HG03045 (cell line): Measurements from ENCODE around the gene PPP6R1.
A peak's percentile ranks its signal among the peaks of the same experiment; 100 is the strongest.

ENCODE experiments used
- ATAC-seq: cut with Tn5 transposase; IDR thresholded peaks from one replicate; pipeline ENCODE4 v1.9.1; 2021; ENCODE audit warnings: mild to moderate bottlenecking, moderate library complexity; ENCODE audit not compliant: unreplicated experiment

Gene PPP6R1

DNA sequence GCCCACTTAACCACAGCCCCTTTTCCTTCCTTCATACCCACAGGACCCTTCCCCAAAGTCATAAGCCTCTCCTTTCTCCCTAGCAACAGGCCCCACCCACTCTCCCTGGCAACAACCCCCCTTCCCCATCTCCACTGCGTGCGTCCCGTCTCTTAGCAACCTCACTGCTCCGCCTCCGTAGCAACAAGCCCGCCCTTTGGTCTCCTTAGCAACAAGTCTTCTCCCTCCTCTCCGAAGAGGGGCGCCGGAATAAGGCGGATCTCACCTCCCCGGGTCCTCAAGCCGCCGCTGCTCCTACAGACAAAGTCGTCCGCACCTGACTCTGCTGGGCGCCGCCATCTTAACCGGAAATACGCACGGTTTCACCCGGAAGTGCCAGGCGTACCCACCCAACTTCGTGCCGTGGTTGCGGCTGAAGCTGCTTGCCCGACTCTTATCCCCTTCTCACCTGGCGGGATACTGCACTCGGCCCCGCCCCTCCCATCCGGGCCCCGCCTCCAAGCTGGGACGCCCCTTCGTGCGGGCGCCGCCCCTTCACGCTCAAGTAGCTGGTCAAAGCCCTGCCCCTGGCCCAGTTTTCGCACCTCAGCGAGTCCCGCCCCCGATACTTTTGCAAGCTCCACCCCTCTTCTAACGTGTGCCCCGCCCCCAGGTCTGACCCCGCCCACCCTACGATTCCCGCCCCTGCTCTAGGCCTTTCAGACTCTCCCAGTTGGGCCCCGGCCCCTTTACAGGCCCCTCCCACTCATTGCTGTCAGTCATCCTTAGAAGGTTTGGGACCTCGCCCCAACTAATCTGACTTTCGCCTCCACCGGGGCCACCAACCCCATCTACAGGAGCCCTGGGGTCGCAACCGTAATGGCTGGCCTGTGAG lies 21.2 kb upstream of the PPP6R1 start, which contains the start of gene HSPBP1:
Gene HSPBP1 (minus strand): TSS at position 341 of the 874 bp plus-strand sequence. CDS start 502 bp downstream, outside the sequence.
- ATAC-seq, result peak; percentile 70

DNA sequence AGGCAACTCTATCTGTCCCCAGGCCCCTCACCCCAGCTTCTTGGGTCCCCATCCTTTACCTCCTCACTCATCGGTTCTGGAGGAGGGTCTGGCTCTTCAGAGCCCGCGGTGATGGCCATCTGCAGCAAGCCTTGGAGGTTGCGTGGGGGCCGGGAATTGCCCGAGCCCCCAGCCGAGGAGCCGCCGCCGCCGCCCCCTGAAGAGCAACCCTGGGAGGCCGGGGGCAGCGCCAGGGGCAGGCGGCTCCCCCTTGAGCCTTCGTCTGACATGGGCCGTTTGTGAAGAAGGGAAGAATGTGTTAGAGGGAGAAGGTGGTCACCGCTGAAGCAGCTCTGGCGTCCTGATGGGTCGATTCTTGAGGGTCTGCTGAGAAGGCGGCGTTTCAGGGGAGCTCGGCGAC lies 20.5 kb upstream of the PPP6R1 start:
- ATAC-seq, result no peak

DNA sequence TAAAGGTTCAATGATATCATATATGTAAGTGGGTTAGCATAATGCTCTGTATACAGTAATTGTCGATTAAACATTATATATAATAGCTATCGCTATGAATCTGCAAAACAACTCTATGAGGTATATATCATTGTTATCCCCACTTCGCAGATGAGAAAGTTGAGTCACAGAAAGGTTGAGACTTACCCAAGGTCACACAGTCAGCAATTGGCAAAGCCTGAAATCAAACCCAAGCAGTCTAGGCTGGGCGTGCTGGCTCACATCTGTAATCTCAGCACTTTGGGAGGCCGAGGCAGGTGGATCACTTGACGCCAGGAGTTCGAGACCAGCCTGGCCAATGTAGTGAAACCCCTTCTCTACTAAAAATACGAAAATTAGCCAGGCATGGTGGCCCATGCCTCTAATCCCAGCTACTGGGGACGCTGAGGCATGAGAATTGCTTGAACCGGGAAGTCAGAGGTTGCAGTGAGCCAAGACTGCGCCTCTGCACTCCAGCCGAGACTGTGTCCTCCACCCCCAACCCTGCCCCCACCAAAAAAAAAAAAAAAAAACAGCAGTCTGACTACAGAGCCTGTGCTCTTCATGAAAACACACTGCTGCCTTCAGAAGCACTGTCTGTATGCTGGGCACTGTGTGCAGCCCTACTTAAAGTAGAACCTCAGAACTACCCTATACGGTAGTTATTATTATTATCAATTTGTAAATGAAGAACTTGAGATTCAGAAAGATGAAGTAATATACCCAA lies 19.7 kb upstream of the PPP6R1 start:
- ATAC-seq, result no peak

DNA sequence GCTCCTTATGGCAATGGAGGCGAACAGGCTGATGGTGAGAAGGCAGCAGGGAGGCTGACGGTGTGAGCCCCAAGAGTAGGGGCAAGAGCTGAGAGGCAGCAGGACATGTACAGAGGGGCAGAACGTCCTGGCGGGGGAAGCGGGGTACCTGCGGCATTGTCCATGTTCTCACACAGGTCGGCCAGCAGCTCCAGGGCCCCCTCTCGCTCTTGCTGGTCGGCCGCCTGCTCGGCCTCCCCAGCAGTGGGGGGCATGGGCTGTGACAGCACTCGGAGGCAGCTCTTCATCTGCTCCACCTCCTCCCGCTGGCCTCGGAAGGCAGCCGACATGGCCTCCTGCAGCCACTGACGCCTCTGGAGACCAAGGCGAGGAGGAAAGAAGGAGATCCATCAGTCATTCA lies 18.7 kb upstream of the PPP6R1 start:
- ATAC-seq, result no peak

- ATAC-seq, result no peak
These were observed 18.1 kb upstream of the PPP6R1 start for GRCh38 chr19:55276720-55277430.

DNA sequence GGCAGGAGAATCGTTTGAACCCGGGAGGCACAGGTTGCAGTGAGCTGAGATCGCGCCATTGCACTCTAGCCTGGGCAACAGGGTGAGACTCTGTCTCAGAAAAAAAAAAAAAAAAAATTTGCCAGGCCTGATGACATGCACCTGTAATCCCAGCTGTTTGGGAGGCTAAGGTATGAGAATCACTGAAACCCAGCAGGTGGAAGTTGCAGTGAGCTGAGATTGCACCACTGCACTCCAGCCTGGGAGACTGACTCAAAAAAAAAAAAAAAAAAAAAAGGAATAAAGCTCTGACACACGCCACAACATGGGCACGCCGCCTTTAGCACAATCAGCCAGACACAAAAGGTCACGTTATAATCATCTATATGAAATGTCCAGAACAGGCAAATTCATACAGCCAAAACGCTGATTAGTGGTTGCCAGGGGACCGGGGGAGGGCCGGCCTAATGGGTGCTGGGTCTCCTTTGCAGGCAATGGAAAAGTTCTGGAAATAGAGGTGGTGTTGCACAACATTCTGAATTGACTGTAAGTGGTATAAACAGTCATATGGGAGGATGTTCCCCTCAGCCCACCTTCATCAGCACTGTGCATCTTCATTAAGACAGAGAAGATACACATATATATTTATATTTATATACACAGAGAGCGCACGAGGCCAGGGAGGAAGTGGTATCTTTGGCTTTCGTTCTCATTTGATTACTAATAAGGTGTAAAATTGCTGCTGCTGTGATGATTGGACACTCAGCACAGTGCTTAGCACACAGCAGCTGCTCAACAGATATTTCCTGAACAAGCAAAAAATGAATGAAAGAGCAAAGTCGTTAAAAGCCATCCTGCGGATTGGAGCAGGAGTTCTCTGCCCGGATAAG lies 17.3 kb upstream of the PPP6R1 start:
- ATAC-seq, result no peak

- no peak for ATAC-seq
These were observed 15.3 kb upstream of the PPP6R1 start for GRCh38 chr19:55273978-55274707.

DNA sequence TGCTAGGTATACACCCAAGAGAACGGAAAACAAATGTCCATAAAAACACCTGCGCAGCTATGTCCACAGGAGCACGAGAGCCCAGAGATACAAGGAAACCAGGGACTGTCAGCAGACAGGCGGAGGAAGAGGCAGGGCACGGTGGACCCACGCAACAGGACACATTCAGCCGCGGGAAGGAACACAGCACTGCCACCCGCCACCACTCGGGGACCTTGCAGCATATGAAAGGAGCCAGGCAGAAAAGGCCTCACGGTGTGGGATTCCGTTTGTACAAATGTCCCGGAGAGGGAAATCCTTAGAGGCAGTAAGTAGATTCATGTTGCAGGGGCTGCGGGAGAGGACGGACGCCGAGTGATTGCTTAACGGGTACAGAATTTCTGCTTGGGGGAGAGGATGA lies 13.3 kb upstream of the PPP6R1 start:
- ATAC-seq, result no peak

DNA sequence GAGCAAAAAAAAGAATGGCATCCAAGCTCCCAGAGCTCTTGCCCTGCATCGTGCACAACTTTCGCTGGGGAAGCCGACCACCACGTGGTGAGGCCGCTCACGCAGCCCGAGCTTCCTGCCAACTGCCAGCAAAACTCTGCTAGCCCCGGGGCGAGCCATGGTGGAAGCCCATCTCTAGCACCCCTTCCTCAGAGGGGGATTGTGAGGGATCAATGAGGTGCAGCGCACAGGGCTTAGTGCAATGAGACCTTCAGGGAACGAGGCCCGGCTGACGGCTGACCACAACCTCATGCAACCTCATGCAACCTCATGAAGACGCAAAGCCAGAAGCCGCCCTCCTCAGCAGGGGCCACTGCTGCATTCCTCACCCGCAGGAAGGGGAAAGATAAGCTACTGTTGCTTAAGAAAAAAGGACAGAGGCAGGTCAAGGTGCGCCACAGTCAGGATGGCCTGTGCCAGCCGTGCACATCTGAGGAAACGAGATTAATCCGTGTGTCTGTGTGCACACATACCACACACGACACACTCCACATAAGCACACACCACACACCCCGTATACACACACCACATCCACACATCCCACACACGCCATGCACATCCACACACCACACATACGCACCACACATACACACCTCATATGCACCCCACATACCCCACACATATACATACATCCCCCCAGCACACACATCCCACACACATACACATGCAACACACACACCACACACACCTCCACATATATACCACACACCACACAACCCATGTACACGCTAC lies 11.5 kb upstream of the PPP6R1 start:
- no peak for ATAC-seq

- ATAC-seq, result no peak
These were observed 10.5 kb upstream of the PPP6R1 start for GRCh38 chr19:55269299-55269698.

DNA sequence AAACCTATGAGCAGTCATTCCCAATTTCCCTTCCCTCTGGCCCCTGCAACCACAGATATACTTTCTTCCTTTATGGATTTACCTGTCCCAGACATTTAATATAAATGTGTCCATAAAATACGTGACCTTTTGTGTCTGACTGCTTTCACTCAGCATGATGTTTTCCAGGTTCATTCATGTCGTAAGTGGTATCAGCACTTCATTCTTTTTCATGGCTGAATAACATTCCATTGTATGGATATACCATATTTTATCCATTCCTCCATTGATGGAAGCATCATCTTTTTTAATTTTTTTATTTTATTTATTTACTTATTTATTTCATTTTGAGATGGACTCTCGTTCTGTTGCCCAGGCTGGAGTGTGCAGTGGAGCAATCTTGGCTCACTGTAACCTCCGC lies 8.0 kb upstream of the PPP6R1 start:
- no peak for ATAC-seq

DNA sequence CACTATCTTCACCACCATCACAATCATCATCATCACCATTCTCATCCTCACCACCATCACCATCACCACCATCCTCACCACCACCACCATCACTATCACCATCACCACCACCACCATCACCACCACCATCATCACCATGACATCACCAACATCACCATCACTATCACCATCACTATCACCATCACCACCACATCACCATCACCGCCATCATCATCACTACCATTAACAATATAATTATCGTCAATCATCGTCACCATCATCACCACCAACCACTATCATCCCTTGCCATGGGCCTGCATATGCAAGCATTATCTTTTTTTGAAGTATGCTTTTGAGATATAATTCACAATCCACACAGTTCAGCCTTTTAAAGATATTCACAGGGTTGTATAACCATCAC lies 7.6 kb upstream of the PPP6R1 start:
- ATAC-seq, result no peak

GRCh38 chr19:55265723-55266386 lies 7.0 kb upstream of the PPP6R1 start:
- no peak for ATAC-seq

DNA sequence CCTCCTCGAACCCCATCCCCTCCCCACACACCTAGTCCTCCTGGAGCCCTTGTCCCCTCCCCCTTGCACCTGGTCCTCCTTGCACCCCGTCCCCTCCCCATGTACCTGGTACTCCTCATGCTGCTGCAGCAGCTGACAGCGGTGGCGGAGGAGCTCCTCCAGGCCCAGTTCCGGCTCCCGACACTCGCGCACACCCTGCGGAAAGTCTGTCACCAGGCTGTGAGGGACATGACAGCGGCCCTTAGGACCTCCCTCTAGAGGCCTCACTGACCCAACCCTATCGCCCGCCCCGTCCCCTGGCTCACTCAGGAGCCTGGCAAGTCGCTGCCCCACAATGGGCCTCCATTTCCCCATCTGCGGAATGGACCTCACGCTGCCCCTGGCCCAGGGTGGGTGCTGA lies 6.4 kb upstream of the PPP6R1 start:
- ATAC-seq, result no peak

- no peak for ATAC-seq
These were observed 5.7 kb upstream of the PPP6R1 start for GRCh38 chr19:55264531-55264930.

- ATAC-seq, result no peak
These were observed 3.5 kb upstream of the PPP6R1 start for GRCh38 chr19:55262359-55262758.

- no peak for ATAC-seq
These were observed 2.9 kb upstream of the PPP6R1 start for GRCh38 chr19:55261671-55262126.

- no peak for ATAC-seq
These were observed 858 bp upstream of the PPP6R1 start for GRCh38 chr19:55259540-55260210.
